HG02678 (cell line): ENCODE data around the gene CCDC78.
A peak's percentile ranks its signal among the peaks of the same experiment; 100 is the strongest.
"Not testable (repeated sequence)": the region's sequence is repeated elsewhere in the genome, so short reads cannot be mapped to it uniquely, and the experiment has no call there.

ENCODE experiments used
- ATAC-seq: cut with Tn5 transposase; IDR thresholded peaks from one replicate; pipeline ENCODE4 v1.9.1; 2021; ENCODE audit warnings: mild to moderate bottlenecking, moderate library complexity; ENCODE audit not compliant: unreplicated experiment

CCDC78 gene

DNA sequence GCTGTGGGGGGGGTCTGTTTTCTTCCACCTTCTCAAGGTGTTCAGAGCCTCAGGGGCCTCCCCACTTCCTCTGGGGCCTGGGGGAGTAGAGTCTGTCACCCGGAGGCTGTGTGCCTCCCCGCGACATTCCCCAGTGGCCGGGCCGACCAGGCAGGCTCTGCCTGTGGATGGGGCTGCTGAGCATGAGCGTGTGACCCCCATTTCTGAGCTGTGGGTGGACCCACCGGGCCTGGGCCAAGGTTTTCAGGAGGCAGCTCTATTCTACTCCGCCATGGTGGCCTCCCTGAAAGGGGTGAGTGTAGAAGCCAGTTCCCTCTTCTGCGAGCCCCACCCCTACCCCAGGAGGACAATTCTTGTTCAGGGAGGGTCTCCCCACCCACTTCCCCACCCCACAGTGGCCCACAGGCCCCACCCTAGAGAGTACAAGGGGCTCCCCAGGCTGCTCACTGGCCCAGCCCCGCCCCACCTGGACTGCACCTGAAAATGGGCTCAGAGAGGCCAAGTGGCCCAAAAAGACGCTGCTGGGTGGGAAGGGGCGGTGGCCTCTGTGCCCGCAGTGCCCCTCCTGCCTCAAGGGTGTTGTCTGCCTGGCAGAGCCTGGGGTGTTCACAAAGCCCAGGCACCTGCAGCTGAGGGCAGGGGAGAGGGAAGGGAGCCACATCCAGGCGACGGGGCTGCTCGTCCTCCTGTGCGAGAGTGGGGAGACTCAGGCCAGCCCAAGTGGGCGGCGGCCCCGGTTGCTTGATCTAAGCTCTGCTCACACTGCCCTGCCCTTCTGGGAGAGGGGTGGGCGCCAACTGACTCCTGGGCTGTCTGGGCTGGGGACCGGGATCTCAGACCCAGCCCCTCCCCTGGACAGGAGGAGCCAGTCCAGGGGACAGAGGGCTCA lies 35.6 kb upstream of the CCDC78 start:
- no peak for ATAC-seq

DNA sequence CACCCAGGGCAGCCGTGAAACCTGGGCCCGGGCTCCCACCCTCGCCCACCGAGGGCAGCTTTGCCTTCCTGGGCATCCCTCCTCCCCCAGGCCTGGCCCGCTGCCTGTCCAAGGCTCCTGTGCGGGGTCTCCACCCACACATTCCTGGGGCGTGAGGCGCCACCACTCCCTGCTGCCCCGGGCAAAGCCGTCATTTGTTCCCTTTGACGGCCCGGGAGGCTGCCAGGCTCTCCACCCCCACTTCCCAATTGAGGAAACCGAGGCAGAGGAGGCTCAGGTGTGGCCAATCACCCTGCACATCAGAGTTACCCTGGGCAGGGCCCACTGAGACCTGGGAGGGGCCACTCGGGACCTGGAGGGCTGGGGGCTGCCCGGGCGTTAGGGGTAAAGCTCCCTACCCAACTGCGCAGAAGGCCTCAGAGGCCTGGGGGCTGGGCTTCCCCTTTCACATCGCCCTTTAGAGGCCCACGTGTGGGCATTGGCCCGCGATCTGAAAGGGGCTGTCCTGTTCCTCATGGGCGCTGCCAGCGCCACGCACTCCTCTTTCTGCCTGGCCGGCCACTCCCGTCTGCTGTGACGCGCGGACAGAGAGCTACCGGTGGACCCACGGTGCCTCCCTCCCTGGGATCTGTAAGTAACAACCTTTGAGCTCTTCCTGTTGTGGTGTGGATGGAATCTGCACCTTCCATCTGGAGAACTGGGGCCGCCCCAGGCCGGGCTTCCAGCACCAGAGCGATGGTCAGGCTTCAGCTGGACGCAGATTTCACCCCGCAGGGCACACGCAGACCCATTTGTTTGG lies 34.5 kb upstream of the CCDC78 start, which contains the start of gene MSLN:
TSS of gene MSLN (plus strand) at position 190 of the 799 bp plus-strand sequence. CDS start 1,947 bp downstream, outside the sequence.
- no peak for ATAC-seq

DNA sequence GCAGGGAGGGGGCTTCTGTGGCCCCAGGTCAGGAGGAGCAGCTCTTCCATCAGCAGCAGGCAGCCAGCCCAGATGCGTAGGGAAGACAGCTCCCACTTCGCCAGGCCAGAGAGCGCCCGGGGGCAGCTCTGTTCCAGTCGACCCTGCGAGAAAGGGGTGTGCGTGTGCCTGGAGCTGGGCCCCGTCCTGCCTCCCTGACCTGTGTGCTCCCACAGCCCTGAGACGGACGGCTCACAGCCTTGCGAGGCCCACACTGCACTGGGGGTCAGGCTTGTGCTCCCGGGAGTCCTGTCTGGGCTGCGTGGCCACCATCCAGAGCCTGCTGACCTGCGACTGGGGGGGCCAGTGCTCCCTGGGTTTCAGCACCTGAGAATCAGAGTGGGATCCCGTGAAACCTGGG lies 33.8 kb upstream of the CCDC78 start:
- no peak for ATAC-seq

DNA sequence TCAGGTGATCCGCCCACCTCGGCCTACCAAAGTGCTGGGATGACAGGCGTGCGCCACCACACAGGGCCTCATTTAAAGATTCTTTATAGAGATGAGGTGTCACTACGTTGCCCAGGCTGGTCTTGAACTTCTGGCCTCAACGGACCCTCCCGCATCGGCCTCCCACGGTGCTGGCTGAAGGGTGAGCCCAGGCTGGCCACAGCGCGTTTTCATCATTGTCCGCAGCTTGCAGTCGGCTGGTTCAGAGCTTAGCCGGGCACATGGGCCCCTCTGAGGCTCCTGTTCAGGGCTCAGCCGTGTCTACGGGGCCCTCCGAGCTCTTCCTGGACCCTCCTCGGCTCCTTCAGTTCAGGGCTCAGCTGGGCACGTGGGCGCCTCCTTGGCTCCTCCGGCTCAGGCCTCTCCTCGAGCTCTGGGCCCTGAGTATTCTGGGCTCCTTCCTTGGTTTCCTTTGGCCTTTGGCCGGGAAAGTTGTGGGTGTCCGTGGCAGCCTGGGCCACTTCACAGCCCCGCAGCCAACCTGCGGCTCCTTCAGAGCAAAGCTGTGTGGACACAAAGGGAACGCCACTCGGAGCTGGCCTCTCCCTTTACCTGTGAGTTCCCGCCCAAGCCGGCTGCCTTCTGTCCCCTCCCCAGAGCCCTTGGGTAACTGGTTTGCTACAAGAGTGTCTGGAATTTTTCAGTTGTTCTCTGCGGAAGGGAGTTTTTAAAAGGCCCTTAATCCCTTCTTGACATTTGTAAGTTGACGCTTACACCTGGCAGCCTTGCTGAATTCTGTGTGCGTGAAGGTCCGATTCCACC lies 33.1 kb upstream of the CCDC78 start:
- no peak for ATAC-seq

DNA sequence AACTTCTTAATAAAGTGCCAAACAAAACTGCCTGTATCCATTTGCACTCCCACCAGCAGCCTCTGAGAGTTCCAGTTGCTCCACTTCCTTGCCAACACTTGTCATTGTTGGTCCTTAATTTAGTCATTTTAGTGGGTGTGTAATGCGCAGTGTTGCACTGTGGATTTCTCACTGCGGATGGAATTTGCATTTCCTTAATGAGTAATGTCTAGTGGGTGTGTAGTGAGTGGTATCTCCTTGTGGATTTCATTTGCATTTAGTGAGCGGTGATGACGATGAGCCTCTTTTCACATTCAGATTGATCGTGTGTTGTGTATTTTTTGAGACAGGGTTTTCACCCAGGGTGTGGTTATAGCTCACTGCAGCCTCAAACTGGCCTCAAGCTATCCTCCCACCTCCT lies 30.2 kb upstream of the CCDC78 start:
- ATAC-seq, result no peak

DNA sequence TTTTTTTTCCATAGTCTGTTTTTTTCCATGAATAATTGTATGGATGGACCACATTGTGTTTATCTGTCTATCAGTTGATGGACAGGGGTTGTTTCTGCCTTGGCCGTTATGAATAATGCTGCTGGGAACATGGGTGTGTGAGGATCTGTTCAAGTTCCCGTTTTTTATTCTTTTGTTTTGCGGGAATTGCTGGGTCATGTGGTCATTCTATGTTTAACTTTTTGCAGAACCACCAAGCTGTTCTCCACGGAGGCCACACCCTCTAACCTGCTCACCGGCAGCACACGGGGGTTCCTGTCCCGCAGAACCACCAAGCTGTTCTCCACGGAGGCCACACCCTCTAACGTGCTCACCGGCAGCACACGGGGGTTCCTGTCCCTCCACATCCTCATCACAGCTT lies 28.4 kb upstream of the CCDC78 start:
- no peak for ATAC-seq

DNA sequence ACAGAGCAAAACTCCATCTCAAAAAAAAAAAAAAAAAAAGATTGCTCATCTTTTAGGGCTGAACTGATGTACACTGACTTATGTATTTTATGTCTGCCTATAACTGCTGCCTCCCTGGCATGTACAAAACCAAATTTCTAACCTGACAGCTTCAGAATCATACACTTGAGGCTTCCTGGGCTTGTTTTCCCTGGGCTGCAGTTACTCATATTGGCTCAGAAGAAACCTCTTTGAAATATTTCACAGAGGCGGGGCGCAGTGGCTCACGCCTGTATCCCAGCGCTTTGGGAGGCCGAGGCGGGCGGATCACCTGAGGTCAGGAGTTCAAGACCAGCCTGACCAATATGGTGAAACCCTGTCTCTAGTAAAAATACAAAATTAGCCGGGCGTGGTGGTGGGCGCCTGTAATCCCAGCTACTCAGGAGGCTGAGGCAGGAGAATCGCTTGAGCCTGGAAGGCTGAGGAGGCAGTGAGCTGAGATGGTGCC lies 27.9 kb upstream of the CCDC78 start:
- ATAC-seq, result not testable (repeated sequence)

DNA sequence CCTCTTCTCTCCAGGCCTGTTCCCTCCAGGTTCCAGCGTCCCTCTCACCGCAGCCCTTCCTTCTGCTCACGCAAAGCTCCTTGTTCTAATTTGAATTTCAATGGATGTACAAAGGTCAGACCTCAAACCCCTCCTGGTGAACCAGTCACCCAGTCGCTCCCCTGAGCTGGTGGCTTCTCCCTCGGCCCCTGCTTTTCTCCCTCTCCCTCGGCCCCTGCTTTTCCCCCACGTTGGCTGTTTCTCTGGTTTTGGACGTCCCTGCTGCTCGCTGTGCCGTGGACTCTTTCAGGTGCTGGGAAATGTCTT lies 25.7 kb upstream of the CCDC78 start:
- no peak for ATAC-seq

DNA sequence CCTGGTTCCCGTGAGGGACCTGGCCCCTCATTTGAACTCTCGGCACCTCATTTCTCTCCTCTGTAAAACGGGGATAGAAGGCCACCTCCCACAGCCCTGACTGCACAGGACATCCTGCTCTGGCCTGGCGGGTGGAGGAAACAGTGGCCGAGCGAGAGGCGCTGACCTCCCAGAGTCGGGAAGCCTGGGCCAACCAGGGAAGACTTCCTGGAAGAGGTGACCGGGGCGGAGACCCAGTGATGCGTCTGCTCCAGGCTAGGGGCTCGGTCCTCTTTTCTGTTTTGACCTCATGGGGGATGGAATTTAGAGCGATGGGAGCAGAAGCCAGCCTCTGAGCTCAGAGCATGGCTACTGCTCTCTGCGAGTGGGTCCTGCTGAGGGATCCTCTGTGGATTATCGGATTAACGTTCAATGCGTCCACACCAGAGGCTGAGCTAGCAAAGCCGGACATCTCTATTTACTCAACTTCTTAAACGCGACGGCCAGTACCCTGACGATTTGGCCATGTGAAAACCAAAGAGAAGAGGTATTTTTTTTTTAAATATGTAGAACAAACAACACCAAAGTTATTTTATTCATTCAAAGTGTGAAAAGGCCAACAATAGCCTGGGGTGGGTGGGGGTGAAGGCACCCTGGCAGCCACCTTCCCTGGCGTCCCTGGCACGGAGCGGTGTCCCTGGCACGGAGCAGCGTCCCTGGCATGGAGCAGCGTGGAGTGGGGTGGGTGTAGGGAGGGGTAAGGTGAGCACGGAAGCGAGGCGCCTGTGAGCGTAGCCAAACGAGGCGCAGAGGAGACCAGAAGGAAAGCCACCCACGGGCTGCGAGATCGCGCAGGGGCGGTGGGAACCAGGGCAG lies 25.1 kb upstream of the CCDC78 start:
- ATAC-seq, result no peak

DNA sequence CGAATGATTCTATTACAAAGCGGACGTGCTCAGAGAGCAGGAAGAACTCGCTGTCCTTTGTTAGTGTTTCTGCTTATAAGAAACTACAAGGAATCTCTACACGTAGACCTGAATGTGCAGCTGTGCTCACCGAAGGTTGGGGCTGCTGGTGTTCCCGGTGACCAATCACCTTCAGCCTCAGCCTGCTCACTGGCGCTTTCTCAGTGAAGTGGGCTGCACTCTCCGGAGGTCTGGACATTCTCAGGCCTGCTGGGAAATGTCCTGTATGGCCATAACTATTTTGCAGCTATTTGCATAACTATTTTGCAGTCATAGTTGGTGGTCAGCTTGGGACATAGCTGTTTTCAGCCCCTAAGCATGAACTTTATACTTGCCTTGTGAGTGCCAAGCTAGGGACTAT lies 24.2 kb upstream of the CCDC78 start:
- ATAC-seq, result no peak

DNA sequence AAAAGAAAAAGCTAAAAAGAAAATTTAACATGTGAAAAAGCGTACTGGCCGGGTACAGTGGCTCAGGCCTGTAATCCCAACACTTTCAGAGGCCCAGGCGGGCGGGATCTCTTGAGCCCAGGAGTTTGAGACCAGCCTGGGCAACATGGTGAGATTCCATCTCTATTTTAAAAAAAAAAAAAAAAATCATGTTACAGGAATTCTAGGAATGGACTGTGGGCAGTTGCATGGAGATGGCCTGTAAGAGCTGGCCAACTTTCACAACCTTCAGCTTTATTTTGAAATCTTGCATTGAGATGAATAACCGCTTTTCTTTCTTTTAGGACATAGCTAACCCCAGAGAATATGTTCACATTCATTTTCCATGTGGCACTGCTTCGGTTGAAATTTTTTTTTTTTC lies 22.8 kb upstream of the CCDC78 start:
- no peak for ATAC-seq

DNA sequence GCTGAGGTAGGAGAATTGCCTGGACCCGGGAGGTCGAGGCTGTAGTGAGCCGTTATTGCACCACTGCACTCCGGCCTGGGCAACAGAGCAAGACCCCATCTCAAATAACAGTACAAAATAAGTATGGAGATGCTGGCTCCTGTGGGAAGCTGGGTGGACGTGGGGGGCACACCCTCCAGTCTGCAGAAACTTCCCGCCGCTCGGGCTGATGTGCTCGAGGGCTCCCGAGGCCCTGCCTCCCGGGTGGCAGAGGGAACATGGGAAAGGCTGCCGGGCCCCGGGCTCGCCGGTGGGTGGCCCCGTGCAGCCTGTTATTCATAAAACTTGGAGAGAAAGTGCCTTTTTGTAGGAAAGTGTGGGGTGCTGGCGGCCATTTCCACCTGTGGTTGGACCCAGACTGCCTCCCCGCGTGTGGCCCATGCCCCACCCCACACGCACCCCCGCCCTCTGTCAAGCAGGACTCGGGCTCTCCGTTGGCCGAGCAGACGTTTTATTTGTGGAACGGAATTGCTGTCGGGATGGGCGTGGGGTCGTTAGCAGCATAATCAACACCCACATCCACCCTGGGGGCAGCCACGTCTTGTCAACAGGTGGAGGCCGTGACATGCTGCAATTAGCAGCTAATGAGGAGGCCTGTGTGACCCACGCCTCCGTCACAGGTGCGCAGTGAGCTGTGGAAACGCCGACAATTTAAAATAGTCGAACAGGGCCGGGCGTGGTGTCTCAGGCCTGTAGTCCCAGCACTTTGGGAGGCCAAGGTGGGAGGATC lies 21.9 kb upstream of the CCDC78 start:
- ATAC-seq, result no peak

DNA sequence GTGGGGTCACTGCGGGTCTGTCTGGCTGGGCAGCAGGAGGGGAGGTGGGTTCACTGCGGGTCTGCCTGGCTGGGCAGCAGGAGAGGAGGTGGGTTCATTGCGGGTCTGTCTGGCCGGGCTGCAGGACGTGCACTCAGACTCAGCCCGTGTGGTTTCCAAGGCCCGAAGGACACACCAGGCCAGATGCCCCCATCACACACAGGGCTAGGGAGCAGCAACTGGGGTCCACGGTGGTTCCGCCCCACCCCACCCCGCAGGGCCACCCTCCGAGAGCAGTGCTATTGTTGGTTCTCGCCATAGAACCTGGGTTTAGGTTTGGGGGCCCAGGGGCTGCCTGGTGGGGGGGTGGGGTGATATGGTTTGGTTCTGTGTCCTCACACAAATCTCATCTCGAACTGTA lies 20.4 kb upstream of the CCDC78 start:
- ATAC-seq, result no peak

DNA sequence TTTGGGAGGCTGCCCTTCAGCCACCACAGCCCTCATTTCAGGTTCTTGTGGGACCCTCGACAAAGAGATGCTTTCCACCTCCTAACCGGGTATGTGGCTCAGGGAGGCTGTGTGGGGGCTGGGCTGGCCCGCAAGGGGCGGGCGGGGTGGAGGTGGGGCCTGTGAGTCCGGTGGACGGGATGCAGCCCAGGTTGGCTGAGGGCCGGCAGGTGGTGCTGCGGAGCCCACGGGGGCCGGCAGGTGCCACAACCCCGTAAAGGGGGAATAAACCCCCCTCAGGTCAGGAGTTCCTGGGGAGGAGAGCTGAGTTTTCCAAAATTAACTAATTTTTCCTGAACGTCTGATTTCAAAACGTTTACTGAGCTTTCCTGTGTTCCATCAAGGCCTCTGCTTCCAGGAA lies 19.5 kb upstream of the CCDC78 start:
- ATAC-seq, result no peak

DNA sequence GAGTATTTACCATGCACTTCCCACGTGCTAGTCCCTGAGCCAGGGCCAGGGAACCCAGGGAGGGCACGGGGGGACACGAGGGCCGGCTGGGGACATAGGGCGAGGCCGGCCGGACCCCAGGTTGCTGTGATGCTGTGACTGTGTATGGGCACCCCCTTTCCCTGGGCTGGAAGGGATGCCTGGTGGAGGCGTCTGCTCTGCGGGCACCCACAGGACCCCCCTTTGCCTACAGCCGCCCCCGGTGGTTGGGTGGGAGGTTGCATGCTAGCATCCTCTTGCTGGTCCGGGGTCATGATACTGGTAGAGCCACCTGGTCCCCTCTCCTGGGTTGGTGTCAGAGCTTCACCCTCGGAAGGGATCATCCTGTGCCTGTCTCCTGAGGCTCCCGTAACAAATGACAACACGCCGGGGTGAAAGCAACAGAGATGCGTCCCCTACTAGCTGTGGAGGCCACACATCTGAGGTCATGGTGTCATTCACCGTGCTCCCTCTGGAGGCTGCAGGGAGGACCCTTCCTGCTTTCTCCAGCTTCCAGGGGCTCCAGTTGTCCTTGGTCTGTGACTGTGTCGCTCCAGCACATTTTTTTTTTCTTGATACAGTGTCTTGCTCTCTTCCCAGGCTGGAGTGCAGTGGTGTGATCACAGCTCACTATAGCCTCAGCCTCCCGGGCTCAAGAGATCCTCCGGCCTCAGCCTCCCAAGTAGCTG lies 17.7 kb upstream of the CCDC78 start:
- no peak for ATAC-seq

DNA sequence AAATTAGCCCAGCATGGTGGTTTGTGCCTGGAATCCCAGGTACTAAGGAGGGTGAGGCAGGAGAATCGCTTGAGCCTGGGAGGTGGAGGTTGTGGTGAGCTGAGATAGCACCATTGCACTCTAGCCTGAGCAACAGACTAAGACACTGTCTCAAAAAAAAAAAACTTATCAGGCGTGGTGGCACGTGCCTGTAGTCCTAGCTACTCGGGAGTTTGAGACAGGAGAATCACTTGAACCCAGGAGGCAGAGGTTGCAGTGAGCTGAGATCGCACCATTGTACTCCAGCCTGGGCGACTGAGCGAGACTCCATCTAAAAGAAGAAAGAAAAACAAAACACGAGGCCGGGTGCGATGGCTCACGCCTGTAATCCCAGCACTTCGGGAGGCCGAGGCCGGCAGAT lies 16.7 kb upstream of the CCDC78 start:
- ATAC-seq, result not testable (repeated sequence)

DNA sequence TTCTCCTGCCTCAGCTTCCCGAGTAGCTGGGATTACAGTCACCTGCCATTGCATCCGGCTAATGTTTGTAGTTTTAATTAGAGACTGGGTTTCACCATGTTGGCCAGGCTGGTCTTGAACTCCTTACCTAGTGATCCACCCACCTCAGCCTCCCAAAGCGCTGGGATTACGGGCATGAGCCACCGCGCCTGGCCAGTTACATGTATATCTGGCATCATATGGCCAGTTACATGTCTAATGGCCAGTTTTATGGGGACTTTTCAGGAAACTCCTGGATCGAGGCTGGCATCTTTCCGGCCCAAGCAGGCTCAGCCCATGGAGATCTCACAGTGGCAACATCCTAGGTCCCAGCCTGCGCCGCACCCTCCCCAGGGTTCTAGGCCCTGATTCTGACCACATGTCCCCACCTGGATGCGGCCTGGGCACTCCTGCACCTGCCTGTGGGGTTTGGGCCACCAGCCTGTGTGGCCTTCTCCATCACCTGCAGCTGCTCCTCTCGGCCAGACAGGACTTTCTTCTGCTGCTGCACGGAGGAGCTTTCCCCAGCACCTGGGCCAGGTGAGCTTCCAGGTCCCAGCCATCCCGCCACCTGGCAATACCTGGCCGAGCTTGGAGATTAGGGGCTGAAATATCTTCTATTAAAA lies 15.9 kb upstream of the CCDC78 start:
- no peak for ATAC-seq

DNA sequence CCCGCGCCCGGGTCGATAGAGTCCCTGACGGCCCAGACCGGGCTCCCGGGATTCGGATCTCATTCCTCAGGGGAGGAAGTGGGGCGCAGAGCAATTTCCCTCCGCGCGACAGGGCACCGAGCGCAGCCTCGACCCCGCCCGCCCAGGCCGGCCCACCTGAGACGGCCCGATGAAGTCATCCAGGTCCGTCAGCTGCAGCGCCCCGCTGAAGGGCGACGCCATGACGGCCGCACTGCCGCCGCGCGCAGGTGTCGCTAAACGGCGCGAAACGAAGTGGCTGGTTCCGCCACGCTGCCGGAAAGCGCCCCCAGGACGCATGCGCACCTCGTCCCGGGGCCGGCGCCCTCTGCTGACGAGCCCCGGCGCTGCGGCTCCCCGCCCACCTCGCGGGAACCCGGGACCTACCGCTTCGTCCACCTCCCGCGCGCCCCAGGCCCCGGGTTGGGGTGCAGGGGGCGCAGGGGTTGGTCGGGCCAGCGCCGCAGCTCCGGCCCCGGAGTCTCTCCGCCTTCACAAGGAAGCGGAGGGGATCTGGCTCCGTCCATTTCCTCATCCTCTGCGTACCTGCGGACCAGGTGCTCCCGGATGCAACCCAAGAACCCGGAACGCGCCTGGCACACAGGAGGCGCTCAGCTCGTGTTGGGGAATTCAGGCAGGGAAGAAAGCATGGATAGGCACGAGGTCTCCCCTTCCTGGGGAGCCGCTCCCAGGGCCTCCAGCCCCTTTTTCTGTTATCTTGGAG lies 14.7 kb upstream of the CCDC78 start, which contains the start of gene CIAO3:
TSS of gene CIAO3 (minus strand) at position 234 of the 742 bp plus-strand sequence. CDS start at position 222, 12 bp downstream.
- ATAC-seq, result peak; percentile 82
